Measurements from ENCODE around the gene LGMN. TPM values are rescaled to one million over a fixed set of nuclear protein-coding genes. Genes with fewer than 3 reads are reported as not detected.

LGMN gene
- total and polyA plus RNA-seq, 2 of the 13 experiments (the other 11 are each of a cell fraction or from before 2014, with no cell fraction given): 28.9 to 76.4 TPM

- WGBS (ENCODE audit: low lambda C conversion rate): 0% methylated on average over 2 of the region's 4 CpGs
- TF ChIP-seq NR1H2 (CRISPR knock-in tag; IDR thresholded peaks at IDR 0.05; ENCODE audit: borderline replicate concordance, low read depth) (no peak), MBD4 (IDR thresholded peaks at IDR 0.05; ENCODE audit: borderline replicate concordance, low read length) (no peak), ZNF770 (CRISPR knock-in tag; IDR thresholded peaks at IDR 0.05) (peak; percentile 21; the same call in 1 of the 2 replicates), NR2F6 (IDR thresholded peaks at IDR 0.05) (no peak), NR2F6 (CRISPR knock-in tag; IDR thresholded peaks at IDR 0.05) (no peak), ETS1 (CRISPR knock-in tag; IDR thresholded peaks at IDR 0.05) (no peak), RFX1 (IDR thresholded peaks at IDR 0.05) (peak; percentile 7; the same call in 1 of the 2 replicates), KLF12 (CRISPR knock-in tag; IDR thresholded peaks at IDR 0.05; ENCODE audit: borderline replicate concordance) (no peak), ZNF776 (CRISPR knock-in tag; IDR thresholded peaks at IDR 0.05) (no peak), ERF (CRISPR knock-in tag; IDR thresholded peaks at IDR 0.05) (no peak)
- no TSS peak for BruUV-seq (replicated peaks)
- POLR2A ChIA-PET: no interaction called here
- Histone ChIP-seq H4K20me1 (ENCODE audit: insufficient read depth, low read length) (no peaks in the 10 kb centered on the region), H3K4me2 (ENCODE audit: low read depth, low read length) (peak overlapping the region; percentile 30; the same call in 1 of the 2 replicates), H3K4me3 (replicated peaks in 1 of 3; ENCODE audit: insufficient read depth in 1 of 3, low read depth in 2 of 3, low read length in 3 of 3) (no peak overlapping the region), H2AFZ (ENCODE audit: low read length) (no peak overlapping the region), H3K27me3 (ENCODE audit: control insufficient read depth in 1 of 2, insufficient read depth in 2 of 2, low read length in 2 of 2) (no peaks in the 10 kb centered on the region; a peak in 1 of 5 replicates), H3K9ac (ENCODE audit: insufficient read depth, low read depth, low read length) (no peak overlapping the region), H3K79me2 (ENCODE audit: insufficient read depth, low read length) (peaks cover 7% of the 10 kb centered on the region), H3K4me1 (ENCODE audit: insufficient read depth, low read length) (peaks cover 45% of the 10 kb centered on the region), H3K36me3 (replicated peaks in 1 of 2; ENCODE audit: control insufficient read depth in 1 of 2, insufficient read depth in 2 of 2, low read length in 2 of 2) (no peaks in the 10 kb centered on the region), H3K9me3 (ENCODE audit: low read length) (no peaks in the 10 kb centered on the region), H3K27ac (ENCODE audit: extremely low read length, insufficient read depth, low read length) (no peak overlapping the region)
- CTCF ChIA-PET (ENCODE audit: low intra/inter-chr PET ratio, low total read pairs): no interaction called here
- ATAC-seq (no peak; the same call in 2 of the 3 replicates), DNase-seq (ENCODE audit: low spot score) (peak; percentile 23), FAIRE-seq (no peak)
- in situ Hi-C loops (cut with HindIII; ENCODE audit: extremely low pct_ligation_motif_present, low pct_unique_long_range_greater_than_20kb): no loop called here
- intact Hi-C loops (cut with micrococcal nuclease; ENCODE audit: unreplicated experiment): no loop called here
Observed at GRCh38 chr14:92751819-92752218, 3.4 kb upstream of the LGMN start.
